GOT3 (cell line): ENCODE results near the gene ARHGDIA.
"Not testable (repeated sequence)": the region's sequence is repeated elsewhere in the genome, so short reads cannot be mapped to it uniquely, and the experiment has no call there.

Experiments used
- DNase-seq: peaks from one replicate; lab custom pipeline; 2025; ENCODE audit warnings: mixed read lengths; lab: John Stamatoyannopoulos, UW

ARHGDIA gene

DNA sequence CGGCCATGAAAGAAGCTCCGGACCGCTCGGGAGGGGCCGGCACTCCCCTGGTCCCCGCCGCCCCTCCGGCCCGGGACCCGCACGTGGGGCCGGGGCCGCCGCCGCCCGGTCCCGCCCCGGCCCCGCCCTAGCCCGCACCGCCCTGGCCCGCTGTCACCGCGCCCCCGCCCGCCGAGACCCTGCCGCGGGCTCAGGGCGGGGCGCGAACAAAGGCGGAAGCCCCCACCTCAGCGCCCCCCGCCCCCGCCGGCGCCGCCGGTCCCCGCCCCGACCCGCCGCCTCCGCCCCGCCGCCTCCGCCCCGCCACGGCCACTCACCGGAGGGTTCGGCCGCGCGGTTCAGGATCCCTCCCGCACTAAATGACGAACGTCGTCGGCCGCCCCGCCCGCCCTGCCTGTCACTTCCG, at the start of gene ARHGDIA:
ARHGDIA (minus strand) TSS at position 357 of the 406 bp plus-strand sequence. CDS start 1,407 bp downstream, outside the sequence.
- no peak for DNase-seq

DNA sequence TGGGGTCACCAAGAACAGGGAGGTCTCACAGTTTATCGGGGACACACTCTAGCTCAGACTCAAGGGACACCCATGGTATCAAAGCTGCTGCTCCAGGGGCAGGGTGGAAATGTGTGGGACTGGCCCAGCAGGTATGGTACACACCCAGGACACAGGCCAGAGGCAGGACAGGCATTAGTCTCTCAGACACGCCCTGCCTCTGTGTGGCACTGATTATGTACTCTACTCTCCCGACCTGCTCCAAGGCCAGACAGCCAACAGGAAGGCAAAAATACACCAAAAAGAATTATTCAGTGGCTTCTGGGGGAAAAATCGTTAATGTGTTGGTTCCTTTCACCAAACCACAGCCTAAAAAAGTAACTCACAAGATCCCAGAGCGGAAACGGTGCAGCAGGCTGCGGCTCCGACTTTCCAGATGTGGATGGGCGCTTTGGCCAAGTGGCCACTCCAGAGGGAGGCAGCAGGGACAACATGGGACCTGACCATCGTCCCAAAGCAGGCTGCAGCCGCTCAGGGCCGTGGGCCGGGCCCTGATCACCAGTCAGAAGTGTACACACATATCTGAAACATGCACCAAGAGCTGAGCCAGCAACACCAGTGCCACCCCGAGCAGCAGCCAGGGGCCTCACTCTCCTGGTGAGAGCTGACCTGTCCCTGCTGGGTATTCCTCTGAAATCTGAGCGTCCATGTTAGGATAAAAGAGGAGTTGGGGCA, 47.9 kb upstream of the ARHGDIA start:
- DNase-seq = no peak

DNA sequence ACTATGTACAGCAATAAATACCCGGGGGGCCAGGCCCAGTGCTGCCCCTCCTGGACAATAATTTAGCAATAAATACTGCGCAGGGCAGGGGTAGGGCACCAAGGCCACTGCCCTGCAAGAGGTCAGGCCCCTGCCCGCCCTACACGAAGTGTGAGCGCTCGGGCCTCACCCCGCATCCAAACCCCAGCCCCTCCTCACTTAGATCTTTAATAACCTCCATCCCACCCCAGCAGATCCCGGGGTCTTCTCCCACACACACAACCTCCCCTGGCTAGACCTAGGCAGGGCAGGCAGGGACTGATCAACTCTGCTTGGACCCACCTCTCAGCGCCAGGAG, 47.2 kb upstream of the ARHGDIA start:
- not testable (repeated sequence) for DNase-seq

DNA sequence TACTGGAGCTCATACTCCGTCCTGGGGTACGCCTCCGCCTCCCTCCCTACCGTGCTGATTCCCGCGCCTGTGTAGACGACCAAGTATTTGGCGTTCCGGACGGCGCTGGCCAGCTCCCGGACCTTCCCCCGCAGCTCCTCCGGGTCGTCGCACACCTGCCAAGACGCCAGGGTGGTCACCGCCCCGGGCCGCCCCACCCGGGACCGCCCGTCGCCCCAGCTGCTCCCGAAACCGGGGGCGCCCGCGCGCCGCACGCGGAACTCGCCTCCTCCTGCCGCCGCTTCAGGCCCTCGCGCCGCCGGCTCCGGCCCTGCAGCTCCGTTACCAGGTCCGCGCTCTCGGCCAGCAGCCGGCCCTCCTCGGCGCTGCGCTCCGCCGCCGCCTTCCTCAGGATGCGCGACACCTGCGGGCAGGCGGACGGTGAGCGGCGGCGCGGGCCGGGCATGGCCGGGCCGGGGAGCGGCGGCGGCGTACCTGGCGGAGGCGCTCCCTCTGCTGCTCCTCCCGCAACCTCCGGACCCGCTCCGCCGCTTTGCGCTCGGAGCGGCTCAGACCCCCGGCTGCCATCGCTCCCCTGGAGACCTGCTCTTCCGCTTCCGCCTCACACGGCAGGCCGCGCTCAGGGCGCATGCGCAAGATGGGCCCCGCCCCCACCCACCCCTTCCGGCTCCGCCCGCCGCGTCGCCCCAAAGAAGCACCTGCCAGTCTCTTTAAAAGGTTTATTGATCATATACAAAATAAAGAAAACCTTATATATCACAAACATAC, 46.6 kb upstream of the ARHGDIA start, which contains the start of gene SIRT7:
SIRT7 (minus strand) TSS at position 612 of the 768 bp plus-strand sequence; CDS start at position 567, 45 bp downstream.
- DNase-seq = peak; percentile 40

GRCh38 chr17:81916234-81917001, 45.3 kb upstream of the ARHGDIA start:
- no peak for DNase-seq

DNA sequence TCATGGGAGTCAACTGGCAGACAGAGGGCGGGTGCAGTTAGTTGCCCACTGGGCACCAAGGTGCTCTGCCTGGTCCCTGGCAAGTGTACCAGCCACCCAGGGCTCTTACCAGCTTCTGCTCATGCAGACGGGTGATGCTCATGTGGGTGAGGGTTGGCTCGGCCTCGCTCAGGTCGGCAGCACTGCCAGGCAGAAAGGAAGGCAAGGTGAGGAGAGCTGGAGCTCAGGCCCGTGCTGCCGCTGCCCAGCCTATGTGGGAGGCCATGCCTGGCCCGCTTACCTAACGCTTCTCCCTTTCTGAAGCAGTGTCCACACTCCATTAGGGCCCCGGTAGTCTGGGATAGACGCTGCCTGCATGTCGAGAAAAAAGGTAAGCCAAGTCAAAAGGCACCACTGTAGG, 44.2 kb upstream of the ARHGDIA start:
- DNase-seq = no peak

DNA sequence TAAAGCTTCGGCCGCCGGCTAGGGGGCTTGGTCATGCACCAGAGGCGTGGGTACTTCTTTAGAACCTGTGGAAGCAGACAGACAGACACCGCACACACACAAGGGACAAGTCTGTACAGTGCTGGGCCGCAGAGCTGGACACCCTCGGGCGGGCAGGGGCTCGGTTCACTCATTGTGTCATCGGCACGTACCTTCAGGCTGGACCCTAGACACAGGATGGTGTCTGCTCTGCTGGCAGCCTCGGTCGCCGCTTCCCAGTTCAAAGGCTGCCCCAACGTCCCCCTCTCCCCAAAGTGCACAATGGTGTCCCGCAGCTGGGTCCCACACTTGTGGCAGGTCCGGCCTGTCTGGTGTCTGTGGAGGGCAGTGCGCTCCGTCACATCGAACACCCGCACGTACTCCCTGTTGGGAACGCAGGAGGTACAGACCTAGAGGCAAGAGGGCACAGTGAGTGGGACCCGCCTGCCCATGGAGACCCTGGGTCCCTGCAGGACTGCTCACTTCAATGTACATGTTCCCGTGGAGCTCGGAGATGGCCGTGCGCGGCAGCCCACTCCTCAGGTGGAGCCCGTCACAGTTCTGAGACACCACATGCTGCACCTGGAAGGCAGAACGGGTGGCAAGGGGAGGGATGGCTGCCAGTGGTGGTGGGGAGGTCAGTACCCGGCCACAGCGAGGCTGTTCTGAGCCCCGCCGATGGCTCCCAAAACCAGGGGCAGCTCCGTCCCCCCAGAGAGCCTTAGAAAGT, 43.1 kb upstream of the ARHGDIA start:
- no peak for DNase-seq

DNA sequence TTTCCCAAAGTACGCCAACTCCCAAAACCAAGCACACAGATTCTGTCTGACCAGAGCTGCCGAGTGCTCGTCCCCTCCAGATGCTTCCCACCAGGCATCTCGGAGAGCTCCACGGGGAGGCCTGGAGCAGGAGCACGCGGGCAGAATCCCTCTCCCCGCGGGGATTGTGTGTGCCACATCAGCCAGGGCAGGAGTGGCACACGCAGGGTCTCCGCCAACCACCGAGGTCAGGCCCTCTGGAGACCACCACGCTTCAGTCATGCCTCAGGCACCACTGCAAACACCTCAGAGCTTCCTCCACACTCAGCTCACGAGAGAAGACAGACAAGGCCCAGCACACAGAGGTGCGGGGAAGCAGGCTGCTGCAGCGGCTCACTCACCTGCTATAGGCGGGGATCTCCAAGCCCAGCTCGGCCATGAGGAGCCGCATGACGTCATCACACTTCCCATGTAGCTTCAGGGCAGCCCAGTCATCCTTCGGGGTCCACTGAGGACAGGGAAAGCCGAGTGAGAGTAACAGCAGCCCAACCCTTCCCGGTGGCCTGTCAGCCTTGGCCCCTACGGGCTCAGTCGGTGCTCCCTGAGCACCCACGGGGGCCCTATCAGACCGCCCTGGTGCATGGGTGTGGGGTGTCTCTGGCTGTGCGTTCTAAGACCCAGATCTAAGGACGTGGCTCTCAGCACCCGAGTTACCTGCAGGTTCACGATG, 42.4 kb upstream of the ARHGDIA start:
- no peak for DNase-seq

DNA sequence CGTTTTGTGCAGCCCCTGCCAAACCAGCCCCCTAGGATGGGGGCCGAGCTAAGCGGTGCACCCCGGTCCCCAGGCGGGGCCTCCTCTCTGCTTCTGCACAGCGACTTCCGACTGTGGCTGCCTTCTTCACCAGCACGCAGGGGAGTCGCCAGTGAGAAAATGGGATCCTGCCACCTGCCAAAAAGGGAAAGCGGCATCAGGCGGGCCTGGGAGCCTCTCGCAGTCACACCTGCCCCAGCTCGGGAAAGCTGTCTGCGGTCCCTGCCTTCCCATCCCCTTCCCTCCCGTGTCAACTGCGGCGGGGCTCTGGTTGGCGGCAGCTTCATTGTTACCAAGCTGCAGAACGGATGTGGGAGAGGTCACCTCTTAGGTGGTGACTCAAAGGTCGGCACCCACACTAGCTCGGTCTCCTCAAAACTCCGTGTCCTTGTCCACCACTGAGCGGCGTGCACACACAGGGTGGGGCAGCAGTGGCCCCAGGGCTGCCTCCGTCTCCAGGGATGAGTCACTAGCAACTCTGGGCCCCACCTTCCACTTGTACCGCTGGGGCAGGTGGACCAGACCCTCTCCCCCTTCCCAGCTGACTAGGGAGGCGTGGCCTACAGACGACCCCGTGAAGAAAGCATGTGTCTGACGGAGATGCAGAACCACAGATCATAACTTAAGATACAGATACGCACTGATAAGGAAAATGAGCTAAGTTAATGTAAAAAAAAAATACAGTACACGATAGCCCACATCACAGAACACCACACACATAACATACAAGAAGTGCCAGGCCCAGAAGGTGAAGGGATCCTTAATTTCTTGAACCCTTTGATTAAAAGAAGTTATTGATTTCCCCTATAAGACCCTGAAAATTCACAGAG, 41.5 kb upstream of the ARHGDIA start:
- no peak for DNase-seq

GRCh38 chr17:81911969-81912368, 40.8 kb upstream of the ARHGDIA start:
- no peak for DNase-seq

DNA sequence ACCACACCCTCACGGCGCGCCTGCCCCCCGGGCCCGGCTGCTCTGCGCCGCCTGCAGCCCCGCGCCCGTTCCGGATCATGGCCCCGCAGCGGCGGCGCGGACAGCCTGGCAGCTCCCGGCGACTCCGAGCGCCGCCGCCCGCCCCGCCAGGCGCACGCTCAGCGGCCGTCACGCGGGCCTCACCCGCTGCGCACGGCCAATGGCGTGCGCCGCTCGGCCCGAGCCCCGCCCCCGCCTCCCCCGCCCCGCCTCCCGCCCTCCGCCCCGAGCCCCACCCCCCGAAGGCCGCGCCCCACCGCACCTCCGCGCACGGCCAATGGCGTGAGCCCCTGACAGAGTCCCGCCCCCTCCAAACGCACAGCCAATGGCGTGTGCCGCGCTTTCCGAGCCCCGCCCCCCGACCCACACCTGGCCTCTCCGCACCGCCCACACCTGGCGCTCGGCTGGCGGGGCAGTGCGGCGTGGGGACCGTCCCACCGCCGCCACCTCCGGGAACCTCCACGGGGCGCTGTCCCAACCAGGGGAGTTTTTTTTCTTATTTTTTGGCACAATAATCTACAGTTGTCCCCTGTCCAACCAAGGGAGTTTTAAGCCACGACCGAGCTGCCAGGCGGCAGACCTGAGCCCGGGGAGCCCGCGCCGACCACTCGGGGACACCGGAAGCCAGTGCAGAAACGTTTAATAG, 40.3 kb upstream of the ARHGDIA start, which contains the start of gene PCYT2:
PCYT2 (minus strand) TSS at position 123 of the 685 bp plus-strand sequence; CDS start at position 79, 44 bp downstream.
- peak; percentile 43 for DNase-seq

- DNase-seq = no peak
Measured at GRCh38 chr17:81910840-81911276, 39.7 kb upstream of the ARHGDIA start.

GRCh38 chr17:81909966-81910839, 39.1 kb upstream of the ARHGDIA start:
- DNase-seq = no peak

- DNase-seq = no peak
Measured at GRCh38 chr17:81909231-81909630, 38.1 kb upstream of the ARHGDIA start.

DNA sequence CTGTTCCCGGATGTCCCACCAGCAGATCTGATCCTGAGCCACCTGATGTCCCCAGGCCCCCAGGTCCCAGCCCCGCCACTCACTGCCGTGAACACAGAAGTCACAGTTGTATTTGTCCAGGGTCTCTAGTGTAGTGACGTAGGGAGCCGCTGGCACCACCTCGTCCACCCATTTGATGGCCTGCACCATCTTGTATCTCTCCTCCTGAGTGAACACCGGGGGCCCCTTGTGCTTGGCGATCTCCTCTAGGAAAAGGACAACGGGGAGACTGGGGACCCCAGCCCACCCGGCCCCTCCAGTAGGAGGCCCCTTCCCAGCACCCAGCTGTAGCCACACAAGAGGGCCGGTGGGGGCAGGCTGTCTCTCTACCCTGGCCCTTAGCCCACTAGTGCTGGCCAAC, 37.7 kb upstream of the ARHGDIA start:
- DNase-seq = no peak

DNA sequence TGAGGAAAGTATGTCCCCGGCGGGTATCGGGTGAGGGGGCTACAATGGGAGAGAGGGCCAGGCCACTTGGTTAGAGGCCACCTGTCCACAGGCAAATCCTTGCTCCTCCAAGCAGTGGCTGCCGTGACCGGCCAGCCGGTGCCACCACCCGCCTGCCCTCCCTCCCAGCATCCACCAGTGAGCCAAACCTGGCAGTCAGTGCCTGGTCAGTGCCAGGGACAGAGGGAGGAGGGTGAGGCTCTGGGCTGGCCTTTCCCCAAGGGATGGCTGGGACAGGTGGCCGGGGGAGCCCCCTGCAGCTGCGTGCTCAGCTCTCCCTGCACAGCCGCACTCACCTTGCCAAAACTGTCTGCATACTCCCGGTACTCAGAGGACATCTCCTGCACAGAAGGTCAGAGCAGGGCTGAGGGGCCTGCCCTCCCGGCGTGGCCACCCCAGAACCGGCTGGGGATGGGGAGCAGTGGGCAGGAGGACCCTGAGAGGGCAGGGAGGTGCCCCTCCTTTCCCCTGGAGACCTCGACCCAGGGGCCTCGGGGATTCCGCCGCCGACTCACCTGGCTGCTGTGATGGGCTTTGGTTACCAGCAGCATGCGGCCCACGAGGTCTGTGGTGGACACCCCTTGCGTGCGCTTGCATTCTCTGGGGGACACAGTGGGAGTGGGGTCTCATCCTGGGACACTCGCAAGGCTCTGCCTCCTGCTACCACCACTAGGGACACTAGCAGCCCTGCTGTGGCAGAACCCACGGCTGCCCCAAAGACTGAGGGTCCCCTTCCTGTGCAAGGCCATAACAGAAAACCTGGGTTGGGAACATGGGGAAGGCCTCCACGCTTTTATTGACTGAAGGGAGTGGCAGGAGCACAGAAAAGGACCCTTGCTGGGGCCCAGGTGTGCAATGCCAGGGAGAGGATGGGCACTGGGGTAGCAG, 36.3 kb upstream of the ARHGDIA start:
- no peak for DNase-seq

DNA sequence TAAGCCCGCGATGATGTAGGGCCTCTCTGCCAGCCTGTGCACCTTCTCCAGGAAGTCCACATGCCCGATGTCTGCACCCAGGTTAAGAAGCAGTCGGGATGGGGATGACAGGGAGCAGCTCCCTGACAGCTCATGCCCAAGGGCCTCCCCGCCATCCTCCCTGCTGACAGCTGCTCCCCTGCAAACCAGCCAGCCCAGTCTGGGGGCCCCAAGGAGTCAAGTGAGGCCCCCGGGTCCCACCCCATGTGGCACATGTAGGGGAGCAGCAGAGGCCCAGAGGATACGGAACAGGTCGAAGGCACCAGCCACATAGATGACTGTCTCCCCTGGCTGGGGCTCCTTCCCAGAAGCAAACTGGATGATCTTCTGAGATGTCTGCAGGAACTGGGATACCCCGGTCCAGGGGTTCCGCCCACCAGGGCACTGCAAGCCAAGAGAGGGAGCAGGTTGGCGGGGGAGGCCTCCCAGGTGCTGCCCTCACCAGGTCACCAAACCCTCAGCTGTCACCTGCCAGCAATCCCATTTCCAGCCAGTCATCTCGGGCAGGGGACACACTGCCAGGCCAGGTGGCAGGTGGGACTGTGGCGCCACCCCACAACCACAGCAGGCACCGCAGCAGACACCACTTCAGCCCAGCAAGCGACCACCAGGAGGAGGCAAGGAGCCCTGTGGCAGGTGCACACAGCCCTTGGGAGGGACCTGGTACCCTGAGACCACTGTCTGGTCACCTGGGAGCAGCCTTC, 35.5 kb upstream of the ARHGDIA start:
- DNase-seq = no peak
